Neural cell (in vitro differentiated cells): Measurements from ENCODE around the gene WNK2. TPM values are rescaled to one million over a fixed set of nuclear protein-coding genes. Genes with fewer than 3 reads are reported as not detected.
"Not testable (repeated sequence)": the region's sequence is repeated elsewhere in the genome, so short reads cannot be mapped to it uniquely, and the experiment has no call there.

Experiments used
- H2AFZ ChIP-seq: fragments of 200-600, 300-800 bp; sonication (generic), shearing (Covaris generic); 2 replicates; pipeline ENCODE4 v1.6.0; 2014; ENCODE audit warnings: low read depth, mild to moderate bottlenecking, antibody characterized with exemption, low read length, moderate library complexity
- H3F3A ChIP-seq: fragments of 200-600 bp; shearing (Covaris generic); 2 replicates; pipeline ENCODE4 v1.6.1; 2016; ENCODE audit warnings: mild to moderate bottlenecking, moderate library complexity, mixed read lengths, antibody characterized with exemption, low read length; ENCODE audit not compliant: insufficient read depth, poor library complexity, severe bottlenecking
- H3K27ac ChIP-seq: fragments of 200-600, 300-800 bp; sonication (generic), shearing (Covaris generic); 2 replicates; pipeline ENCODE4 v1.5.1; 2014; ENCODE audit warnings: mild to moderate bottlenecking, low read length, moderate library complexity
- H3K27me3 ChIP-seq: fragments of 300-800, 200-600 bp; sonication (generic), shearing (Covaris generic); 2 replicates; pipeline ENCODE4 v1.6.0; 2014; ENCODE audit warnings: mild to moderate bottlenecking, low read depth, low read length, moderate library complexity; ENCODE audit not compliant: insufficient read depth
- H3K36me3 ChIP-seq: fragments of 300-800, 200-600 bp; sonication (generic), shearing (Covaris generic); 2 replicates; pipeline ENCODE4 v1.5.1; 2014; ENCODE audit warnings: mild to moderate bottlenecking, antibody characterized with exemption, low read length, moderate library complexity; ENCODE audit not compliant: insufficient read depth
- H3K4me2 ChIP-seq: fragments of 300-800, 200-600 bp; sonication (generic), shearing (Covaris generic); 2 replicates; pipeline ENCODE4 v1.6.0; 2014; ENCODE audit warnings: mild to moderate bottlenecking, low read length
- H3K4me3 ChIP-seq: fragments of 300-800, 200-600 bp; sonication (generic), shearing (Covaris generic); 2 replicates; pipeline ENCODE4 v1.5.1; 2014; ENCODE audit warnings: mild to moderate bottlenecking, low read length, moderate library complexity
- H3K79me2 ChIP-seq: fragments of 200-600 bp; shearing (Covaris generic); replicated peaks from 2 replicates; pipeline ENCODE4 v1.6.0; 2014; ENCODE audit warnings: mild to moderate bottlenecking, low read length, moderate library complexity; ENCODE audit not compliant: insufficient read depth
- H3K9ac ChIP-seq: fragments of 300-800, 200-600 bp; sonication (generic), shearing (Covaris generic); 2 replicates; pipeline ENCODE4 v1.6.1; 2016; ENCODE audit warnings: mild to moderate bottlenecking, low read length, mixed read lengths
- H3K9me2 ChIP-seq: fragments of 200-600 bp; shearing (Covaris generic); 2 replicates; pipeline ENCODE4 v1.6.1; 2016; ENCODE audit warnings: mild to moderate bottlenecking, low read length, mixed read lengths; ENCODE audit not compliant: insufficient read depth
- H3K9me3 ChIP-seq: fragments of 200-600, 300-800 bp; sonication (generic), shearing (Covaris generic); 2 replicates; pipeline ENCODE4 v1.6.1; 2016; ENCODE audit warnings: mild to moderate bottlenecking, mixed run types, low read length, moderate library complexity, mixed read lengths
- H4K20me1 ChIP-seq: fragments of 200-600 bp; shearing (Covaris generic); 2 replicates; pipeline ENCODE4 v1.6.1; 2016; ENCODE audit warnings: mild to moderate bottlenecking, mixed run types; ENCODE audit not compliant: insufficient read depth
- EP300 ChIP-seq: fragments of 450-650 bp; conservative IDR thresholded peaks from 2 replicates; pipeline ENCODE4 v1.6.1; 2014; ENCODE audit warnings: antibody characterized with exemption, mild to moderate bottlenecking, moderate library complexity; ENCODE audit not compliant: poor library complexity, severe bottlenecking
- EZH2 ChIP-seq: fragments of 200-600, 300-800 bp; shearing (Covaris generic), sonication (generic); IDR thresholded peaks from 2 replicates; pipeline ENCODE4 v1.6.1; 2014; ENCODE audit warnings: antibody characterized with exemption, low read length, borderline replicate concordance, mild to moderate bottlenecking; ENCODE audit not compliant: insufficient read depth, poor library complexity, severe bottlenecking
- MXI1 ChIP-seq: fragments of 450-650 bp; conservative IDR thresholded peaks from 2 replicates; pipeline ENCODE4 v1.6.1; 2014; ENCODE audit warnings: antibody characterized with exemption, mild to moderate bottlenecking; ENCODE audit not compliant: poor library complexity, severe bottlenecking
- POLR2AphosphoS5 ChIP-seq: IDR thresholded peaks from 2 replicates; pipeline ENCODE4 v1.6.1; 2012
- RAD21 ChIP-seq: fragments of 450-650 bp; conservative IDR thresholded peaks from 2 replicates; pipeline ENCODE4 v1.6.1; 2014; ENCODE audit warnings: antibody characterized with exemption, mild to moderate bottlenecking, moderate library complexity
- SMC3 ChIP-seq: fragments of 450-650 bp; conservative IDR thresholded peaks from 2 replicates; pipeline ENCODE4 v1.6.1; 2014; ENCODE audit warnings: antibody characterized with exemption, mild to moderate bottlenecking, moderate library complexity; ENCODE audit not compliant: poor library complexity
- TAF1 ChIP-seq: IDR thresholded peaks from 2 replicates; pipeline ENCODE4 v1.6.1; 2012; ENCODE audit warnings: low read depth
- polyA plus RNA-seq: library from polyadenylated mRNA; depleted of rRNA; stranded (reverse); fragments of >200 nt; gene quantifications from 2 replicates; pipeline ENCODE4 v1.2.3, GENCODE V29; 2014
- TF ChIP-seq, protein P1 (sequence below): IDR thresholded peaks from 2 replicates; pipeline ENCODE4 v1.6.1; 2012; ENCODE audit warnings: borderline replicate concordance
- TF ChIP-seq, protein P2 (sequence below): fragments of 450-650 bp; IDR thresholded peaks from 2 replicates; pipeline ENCODE4 v1.5.1; 2014; ENCODE audit warnings: antibody characterized with exemption, mild to moderate bottlenecking, moderate library complexity; ENCODE audit not compliant: poor library complexity, severe bottlenecking

WNK2 gene
- polyA plus RNA-seq, 1 donor from 2014 or later, result 37.1 TPM

DNA sequence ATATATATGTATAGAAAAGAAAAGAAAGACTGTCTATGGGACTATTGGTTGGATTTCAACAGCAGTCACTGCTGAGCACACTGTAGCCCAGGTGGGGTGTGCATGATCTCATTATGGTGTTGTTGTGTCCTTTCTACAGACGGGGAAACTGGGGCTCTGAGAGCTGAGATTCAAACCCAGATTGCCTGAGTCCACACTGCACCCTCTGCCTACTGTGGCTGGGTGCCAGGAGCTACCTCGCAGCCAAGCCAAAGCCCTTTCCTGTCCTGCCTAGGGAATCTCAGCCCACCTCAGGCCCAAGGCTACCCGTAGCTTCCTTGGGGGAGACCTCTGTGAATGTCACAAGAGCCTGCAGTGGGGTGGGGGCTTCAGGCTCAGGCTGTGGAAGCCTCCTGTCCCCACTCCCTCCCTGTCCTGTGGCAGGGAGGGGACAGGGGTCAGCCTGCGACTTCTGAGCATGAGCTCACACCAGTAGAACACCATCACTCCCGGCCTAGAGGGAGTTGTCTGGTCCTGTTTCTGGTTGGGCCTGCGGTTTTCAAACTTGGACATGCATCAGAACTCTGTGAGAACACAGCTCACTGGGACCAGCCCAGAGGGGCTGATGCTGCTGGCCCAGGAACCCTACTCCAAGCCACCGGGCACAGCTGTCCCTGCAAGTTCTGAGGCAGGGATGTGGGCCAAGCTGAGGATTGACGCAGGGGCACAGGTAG is 42.0 kb upstream of the WNK2 start:
- no peak overlapping the region for H3K9ac ChIP-seq
- no peaks in the 10 kb centered on the region for H3K36me3 ChIP-seq
- no peaks in the 10 kb centered on the region for H4K20me1 ChIP-seq
- H2AFZ ChIP-seq, result no peak overlapping the region
- H3K27me3 ChIP-seq, result no peaks in the 10 kb centered on the region
- no peak overlapping the region for H3K27ac ChIP-seq
- no peaks in the 10 kb centered on the region for H3F3A ChIP-seq
- H3K79me2 ChIP-seq, result no peaks in the 10 kb centered on the region
- no peak overlapping the region for H3K4me3 ChIP-seq
- H3K9me3 ChIP-seq, result no peaks in the 10 kb centered on the region
- TF ChIP-seq RAD21, result no peak
- TF ChIP-seq, protein P1, sequence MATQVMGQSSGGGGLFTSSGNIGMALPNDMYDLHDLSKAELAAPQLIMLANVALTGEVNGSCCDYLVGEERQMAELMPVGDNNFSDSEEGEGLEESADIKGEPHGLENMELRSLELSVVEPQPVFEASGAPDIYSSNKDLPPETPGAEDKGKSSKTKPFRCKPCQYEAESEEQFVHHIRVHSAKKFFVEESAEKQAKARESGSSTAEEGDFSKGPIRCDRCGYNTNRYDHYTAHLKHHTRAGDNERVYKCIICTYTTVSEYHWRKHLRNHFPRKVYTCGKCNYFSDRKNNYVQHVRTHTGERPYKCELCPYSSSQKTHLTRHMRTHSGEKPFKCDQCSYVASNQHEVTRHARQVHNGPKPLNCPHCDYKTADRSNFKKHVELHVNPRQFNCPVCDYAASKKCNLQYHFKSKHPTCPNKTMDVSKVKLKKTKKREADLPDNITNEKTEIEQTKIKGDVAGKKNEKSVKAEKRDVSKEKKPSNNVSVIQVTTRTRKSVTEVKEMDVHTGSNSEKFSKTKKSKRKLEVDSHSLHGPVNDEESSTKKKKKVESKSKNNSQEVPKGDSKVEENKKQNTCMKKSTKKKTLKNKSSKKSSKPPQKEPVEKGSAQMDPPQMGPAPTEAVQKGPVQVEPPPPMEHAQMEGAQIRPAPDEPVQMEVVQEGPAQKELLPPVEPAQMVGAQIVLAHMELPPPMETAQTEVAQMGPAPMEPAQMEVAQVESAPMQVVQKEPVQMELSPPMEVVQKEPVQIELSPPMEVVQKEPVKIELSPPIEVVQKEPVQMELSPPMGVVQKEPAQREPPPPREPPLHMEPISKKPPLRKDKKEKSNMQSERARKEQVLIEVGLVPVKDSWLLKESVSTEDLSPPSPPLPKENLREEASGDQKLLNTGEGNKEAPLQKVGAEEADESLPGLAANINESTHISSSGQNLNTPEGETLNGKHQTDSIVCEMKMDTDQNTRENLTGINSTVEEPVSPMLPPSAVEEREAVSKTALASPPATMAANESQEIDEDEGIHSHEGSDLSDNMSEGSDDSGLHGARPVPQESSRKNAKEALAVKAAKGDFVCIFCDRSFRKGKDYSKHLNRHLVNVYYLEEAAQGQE, result no peak
- TF ChIP-seq, protein P2, sequence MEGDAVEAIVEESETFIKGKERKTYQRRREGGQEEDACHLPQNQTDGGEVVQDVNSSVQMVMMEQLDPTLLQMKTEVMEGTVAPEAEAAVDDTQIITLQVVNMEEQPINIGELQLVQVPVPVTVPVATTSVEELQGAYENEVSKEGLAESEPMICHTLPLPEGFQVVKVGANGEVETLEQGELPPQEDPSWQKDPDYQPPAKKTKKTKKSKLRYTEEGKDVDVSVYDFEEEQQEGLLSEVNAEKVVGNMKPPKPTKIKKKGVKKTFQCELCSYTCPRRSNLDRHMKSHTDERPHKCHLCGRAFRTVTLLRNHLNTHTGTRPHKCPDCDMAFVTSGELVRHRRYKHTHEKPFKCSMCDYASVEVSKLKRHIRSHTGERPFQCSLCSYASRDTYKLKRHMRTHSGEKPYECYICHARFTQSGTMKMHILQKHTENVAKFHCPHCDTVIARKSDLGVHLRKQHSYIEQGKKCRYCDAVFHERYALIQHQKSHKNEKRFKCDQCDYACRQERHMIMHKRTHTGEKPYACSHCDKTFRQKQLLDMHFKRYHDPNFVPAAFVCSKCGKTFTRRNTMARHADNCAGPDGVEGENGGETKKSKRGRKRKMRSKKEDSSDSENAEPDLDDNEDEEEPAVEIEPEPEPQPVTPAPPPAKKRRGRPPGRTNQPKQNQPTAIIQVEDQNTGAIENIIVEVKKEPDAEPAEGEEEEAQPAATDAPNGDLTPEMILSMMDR, result no peak
- no peak for TF ChIP-seq MXI1
- TF ChIP-seq SMC3, result no peak
- TF ChIP-seq TAF1, result no peak
- TF ChIP-seq EP300, result no peak
- no peak for TF ChIP-seq EZH2
- TF ChIP-seq POLR2AphosphoS5, result no peak
- H3K9me2 ChIP-seq, result no peaks in the 10 kb centered on the region
- no peak overlapping the region for H3K4me2 ChIP-seq

DNA sequence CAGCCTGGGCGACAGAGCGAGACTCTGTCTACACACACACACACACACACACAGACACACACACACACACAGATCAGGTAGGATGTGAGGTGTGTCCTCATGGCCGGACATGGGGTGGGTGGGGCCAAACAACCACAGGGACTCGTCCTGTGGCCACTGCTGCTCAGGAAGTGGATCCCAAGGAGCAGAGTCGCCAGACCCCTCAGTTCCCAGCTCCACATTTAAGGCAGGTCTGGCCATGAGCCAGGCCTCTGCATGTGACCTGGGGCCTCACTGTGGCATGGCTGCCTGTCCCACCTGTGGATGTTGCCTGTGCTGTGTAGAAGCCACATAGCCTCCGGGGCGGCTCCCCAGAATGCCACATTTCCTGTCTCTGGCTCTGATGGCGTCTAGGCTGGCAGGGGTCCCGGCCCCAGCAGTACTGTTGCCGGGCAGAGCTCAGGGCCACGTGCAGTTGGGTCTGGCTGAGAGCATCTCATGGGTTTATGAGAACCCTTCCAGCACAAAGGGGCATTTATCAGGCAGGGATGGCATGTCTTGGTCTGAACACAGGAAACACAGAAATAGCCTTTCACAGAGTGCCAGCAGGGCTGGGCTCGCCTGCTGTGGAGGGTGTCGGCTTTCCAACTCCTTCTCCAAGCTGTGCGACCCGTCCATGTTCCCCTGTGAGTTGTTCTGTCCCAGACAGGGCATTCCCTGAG is 40.0 kb upstream of the WNK2 start:
- no peaks in the 10 kb centered on the region for H3K9me2 ChIP-seq
- H3F3A ChIP-seq, result no peaks in the 10 kb centered on the region
- no peak overlapping the region for H3K27ac ChIP-seq
- no peak overlapping the region for H3K4me2 ChIP-seq
- no peak overlapping the region for H3K9ac ChIP-seq
- H3K4me3 ChIP-seq, result no peak overlapping the region
- H4K20me1 ChIP-seq, result no peaks in the 10 kb centered on the region
- H3K27me3 ChIP-seq, result no peaks in the 10 kb centered on the region
- H3K79me2 ChIP-seq, result no peaks in the 10 kb centered on the region
- H3K36me3 ChIP-seq, result no peaks in the 10 kb centered on the region
- H2AFZ ChIP-seq, result no peak overlapping the region
- no peaks in the 10 kb centered on the region for H3K9me3 ChIP-seq
- TF ChIP-seq, protein P2, result no peak
- no peak for TF ChIP-seq EZH2
- TF ChIP-seq SMC3, result no peak
- TF ChIP-seq EP300, result no peak
- TF ChIP-seq MXI1, result no peak
- TF ChIP-seq, protein P1, result no peak
- TF ChIP-seq RAD21, result no peak
- no peak for TF ChIP-seq POLR2AphosphoS5
- no peak for TF ChIP-seq TAF1

DNA sequence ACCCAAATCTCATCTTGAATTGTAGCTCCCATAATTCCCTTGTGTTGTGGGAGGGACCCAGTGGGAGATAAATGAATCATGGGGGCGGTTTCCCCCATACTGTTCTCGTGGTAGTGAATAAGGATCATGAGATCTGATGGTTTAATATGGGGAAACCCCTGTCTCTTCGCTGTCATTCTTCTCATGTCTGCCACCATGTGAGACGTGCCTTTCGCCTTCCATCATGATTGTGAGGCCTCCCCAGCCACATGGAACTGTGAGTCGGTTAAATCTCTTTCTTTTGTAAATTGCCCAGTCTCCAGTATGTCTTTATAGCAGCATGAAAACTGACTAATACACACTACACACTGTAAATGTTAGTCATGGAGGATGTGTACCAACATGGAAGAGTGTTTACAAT is 37.2 kb upstream of the WNK2 start:
- not testable (repeated sequence) for H3K27ac ChIP-seq, H3K9me3 ChIP-seq, H3K9ac ChIP-seq, H3K79me2 ChIP-seq, H3K27me3 ChIP-seq, H3K36me3 ChIP-seq, H2AFZ ChIP-seq, H3K9me2 ChIP-seq, H3K4me3 ChIP-seq, H3K4me2 ChIP-seq, H3F3A ChIP-seq, H4K20me1 ChIP-seq
